GOT3 (cell line): ENCODE measurements around the gene SLC35F3.

Experiments used
- DNase-seq: peaks from one replicate; lab custom pipeline; 2025; ENCODE audit warnings: mixed read lengths; lab: John Stamatoyannopoulos, UW

The SLC35F3 gene

DNA sequence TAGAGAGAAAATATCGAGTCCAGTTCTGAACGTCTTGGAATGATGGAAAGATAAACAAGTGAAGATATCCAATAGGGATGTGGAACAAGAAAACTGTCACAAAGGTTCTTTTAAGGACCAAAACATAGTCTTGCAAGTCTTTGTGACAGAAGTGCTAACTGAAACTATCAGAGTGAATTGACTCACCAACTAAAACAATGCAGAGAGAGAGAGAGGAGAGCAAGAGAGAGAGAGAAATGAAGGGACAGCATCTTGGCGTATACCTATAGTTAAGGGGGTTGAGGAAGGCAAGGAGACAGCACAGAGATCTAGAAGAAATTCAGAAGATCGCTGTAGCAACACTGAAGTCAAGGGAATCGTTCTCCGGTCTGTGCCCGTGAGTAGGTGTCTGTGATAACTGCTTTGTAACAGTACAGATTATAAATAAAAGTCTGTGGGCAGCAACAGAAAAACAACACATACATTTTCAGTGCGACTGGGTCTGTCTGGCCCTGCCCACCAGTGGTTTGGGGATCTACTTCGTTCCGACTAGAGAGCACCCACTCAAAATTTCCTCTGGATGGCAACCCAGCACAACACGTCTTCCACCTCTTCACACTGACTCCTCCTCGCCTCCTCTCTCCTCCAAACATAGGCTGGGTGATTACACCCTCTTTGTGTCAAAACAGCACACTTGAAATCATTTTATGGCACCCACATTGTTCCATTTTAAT is 464.0 kb downstream of the SLC35F3 start:
- DNase-seq: no peak

DNA sequence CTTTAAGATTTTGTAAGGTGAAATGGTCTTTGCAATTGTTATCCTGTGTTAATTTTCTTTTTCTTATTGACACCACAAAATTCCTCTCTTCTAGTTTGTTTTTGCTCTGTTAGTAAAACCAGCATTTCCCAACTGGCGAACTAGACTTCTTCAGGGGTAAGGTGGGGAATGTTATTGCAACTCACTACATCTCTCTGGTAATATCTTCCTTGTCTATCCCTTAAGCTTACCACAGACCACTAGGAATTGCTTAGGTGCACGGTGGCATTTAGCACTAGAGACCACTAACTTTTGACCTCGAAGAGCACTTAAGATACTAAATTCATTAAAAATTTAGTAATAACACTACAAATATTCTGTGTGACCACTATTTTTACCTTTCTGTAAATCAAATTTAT is 464.6 kb downstream of the SLC35F3 start:
- DNase-seq: no peak

DNA sequence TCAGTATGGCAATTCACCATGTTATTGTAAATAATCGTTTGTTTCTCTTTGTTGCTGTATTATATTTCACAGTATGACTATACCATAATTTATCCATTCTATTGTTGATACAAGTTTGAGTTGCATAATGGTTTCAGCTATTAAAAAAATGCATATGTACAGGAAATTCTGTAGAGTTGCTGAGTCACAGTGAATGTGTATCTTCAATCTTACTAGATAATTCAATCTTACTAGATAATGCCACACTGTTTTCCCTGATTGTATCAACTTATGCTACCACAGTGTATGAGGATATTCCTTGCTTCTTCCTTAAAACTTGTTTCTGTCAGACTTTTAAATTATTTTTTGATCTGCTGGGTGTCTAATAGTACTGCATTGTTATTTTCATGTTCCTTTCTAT is 465.3 kb downstream of the SLC35F3 start:
- no peak for DNase-seq

DNA sequence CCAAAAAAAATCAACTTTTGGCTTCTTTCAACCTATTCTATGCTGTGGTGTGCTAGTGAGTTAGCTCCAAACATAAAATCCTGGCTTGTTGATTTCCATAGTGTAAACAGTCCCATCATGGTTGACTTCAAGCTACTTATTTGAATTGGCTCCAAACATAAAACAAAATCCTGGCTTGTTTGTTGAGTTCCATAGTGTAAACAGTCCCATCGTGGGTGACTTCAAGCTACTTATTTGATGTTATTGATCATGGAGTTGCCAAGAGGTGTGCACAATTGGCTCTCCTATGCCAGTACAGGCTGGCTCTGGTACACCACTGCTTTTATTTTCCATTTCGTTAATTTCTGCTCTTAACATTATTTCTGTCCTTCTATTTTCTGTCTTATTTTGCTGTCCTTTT is 466.9 kb downstream of the SLC35F3 start:
- DNase-seq: no peak

DNA sequence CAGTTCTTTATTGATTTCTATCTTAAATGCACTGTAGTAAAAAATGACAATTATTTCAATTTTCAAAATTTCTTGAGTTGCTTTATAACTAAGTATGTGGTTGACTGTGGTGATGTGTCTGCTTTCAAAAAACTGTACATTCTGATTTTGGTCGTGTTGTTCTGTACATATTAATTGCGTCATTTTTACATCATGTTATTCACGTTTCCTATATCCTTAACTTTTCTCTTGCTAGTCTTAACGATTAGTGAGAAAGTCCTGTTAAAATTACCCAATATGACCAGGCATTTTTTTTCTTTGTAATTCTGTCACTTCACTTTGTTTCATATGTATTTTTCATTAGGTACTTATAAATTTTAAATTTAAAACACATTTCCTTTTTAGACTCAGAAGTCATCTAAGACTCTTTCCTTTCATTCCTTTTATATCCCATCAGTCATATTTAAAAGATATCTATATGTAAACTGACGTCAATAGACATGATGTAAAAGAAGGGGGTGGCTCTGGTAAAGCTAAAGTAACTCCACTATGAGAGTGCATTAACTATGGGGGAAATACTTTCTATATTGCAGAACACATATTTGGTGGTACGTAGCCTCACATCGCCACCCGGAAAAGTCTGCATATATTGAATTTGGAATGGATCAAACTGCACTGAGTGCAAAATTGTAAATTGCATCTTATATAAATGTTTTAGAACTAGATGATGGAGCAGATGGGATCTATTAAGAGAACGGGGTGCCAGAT is 467.7 kb downstream of the SLC35F3 start:
- DNase-seq: no peak

DNA sequence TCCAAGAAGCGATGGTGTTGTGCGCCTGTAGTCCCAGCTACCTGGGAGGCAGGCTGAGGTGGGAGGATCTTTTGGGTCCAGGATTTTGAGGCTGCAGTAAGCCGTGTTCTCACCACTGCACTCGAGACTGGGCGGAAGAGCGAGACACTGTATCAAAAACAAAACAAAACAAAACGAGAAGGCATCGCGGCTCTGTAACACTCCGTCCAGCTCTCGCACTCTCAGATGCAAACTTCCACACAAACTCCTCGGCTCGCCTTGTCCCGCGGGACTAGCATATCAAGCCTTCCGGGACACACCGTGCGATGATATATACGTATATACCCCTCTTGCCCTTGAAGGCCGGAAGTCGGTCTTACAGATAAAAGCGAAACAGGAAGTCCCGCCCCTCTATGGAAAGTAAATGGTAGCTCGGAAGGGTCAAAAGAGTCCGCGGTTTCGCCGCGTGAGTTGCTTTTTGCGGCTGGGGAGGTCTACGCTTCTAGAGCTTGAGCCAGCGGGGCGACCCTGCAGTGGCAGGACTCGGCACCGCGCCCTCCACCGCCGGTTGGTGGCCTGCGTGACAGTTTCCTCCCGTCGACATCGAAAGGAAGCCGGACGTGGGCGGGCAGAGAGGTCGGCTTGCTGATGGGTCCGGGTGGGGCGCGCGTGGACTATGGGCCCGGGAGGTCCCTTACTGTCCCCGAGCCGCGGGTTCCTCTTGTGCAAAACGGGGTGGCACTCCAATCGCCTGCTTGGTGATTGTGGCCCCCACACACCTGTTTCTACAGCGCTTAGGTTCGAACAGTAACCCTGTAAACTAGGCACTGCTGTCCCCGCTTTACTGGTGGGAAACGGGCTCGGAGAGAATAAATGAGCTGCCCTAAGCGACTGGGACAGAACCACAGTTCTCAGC is 468.8 kb downstream of the SLC35F3 start, which contains the start of gene COA6:
Gene COA6, plus strand, starts transcription at position 393 of the 895 bp plus-strand sequence. Its CDS starts 11 bp downstream, at position 404.
- DNase-seq: peak; percentile 93

DNA sequence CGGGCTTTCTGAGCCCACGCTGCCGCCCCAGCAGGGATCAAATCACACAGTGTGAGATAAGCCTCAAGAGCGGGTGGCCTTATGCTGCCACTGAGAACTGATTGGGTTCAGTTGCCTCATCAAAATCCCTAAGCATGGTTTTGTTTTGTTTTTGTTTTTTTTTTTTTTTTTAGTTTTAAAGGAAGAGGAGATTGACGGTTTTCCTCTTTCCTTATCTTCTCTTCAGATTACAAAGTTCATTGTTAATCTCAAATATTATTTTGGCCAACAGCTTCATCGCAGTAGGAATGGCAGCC is 469.4 kb downstream of the SLC35F3 start:
- DNase-seq: no peak
